MM.1S (cell line): Measurements from ENCODE around the gene SLC44A1.

Source experiments
- DNase-seq: peaks from one replicate; pipeline ENCODE4 v3.0.0-alpha.2; 2015
- H2AFZ ChIP-seq: fragments of 300-600 bp; sonication (generic); 2 replicates; pipeline ENCODE4 v1.6.0; 2016; ENCODE audit warnings: antibody characterized with exemption, low read length
- H3F3A ChIP-seq: fragments of 300-600 bp; sonication (generic); 2 replicates; pipeline ENCODE4 v1.6.1; 2016; ENCODE audit warnings: mild to moderate bottlenecking, antibody characterized with exemption, low read length, moderate library complexity, mixed read lengths; ENCODE audit not compliant: insufficient read depth
- H3K27ac ChIP-seq: fragments of 300-600 bp; sonication (generic); 2 replicates; pipeline ENCODE4 v1.5.1; 2016; ENCODE audit warnings: mild to moderate bottlenecking, low read length
- H3K27me3 ChIP-seq: fragments of 300-600 bp; sonication (generic); replicated peaks from 2 replicates; pipeline ENCODE4 v1.6.0; 2016; ENCODE audit warnings: low read length; ENCODE audit not compliant: insufficient read depth
- H3K36me3 ChIP-seq: fragments of 300-600 bp; sonication (generic); replicated peaks from 2 replicates; pipeline ENCODE4 v1.6.1; 2016; ENCODE audit warnings: mild to moderate bottlenecking, low read length, mixed read lengths; ENCODE audit not compliant: insufficient read depth
- H3K4me1 ChIP-seq: fragments of 300-600 bp; sonication (generic); 2 replicates; pipeline ENCODE4 v1.6.1; 2016; ENCODE audit warnings: low read length, mixed read lengths
- H3K4me2 ChIP-seq: fragments of 300-600 bp; sonication (generic); 2 replicates; pipeline ENCODE4 v1.6.0; 2016; ENCODE audit warnings: low read depth, low read length
- H3K4me3 ChIP-seq: fragments of 300-600 bp; sonication (generic); 2 replicates; pipeline ENCODE4 v1.5.1; 2016; ENCODE audit warnings: low read length, mixed read lengths
- H3K79me2 ChIP-seq: fragments of 300-600 bp; sonication (generic); 2 replicates; pipeline ENCODE4 v1.6.1; 2016; ENCODE audit warnings: mixed run types, low read length, mixed read lengths
- H3K9ac ChIP-seq: fragments of 300-600 bp; sonication (generic); 2 replicates; pipeline ENCODE4 v1.6.1; 2016; ENCODE audit warnings: low read length, mixed read lengths
- H3K9me2 ChIP-seq: fragments of 300-600 bp; sonication (generic); replicated peaks from 2 replicates; pipeline ENCODE4 v1.6.1; 2016; ENCODE audit warnings: mild to moderate bottlenecking, low read length, mixed read lengths; ENCODE audit not compliant: insufficient read depth
- H3K9me3 ChIP-seq: fragments of 300-600 bp; sonication (generic); replicated peaks from 2 replicates; pipeline ENCODE4 v1.6.1; 2016; ENCODE audit warnings: mild to moderate bottlenecking, low read length, mixed read lengths; ENCODE audit not compliant: insufficient read depth
- H4K20me1 ChIP-seq: fragments of 300-600 bp; sonication (generic); 2 replicates; pipeline ENCODE4 v1.6.1; 2016; ENCODE audit warnings: mild to moderate bottlenecking, low read length, moderate library complexity, mixed read lengths; ENCODE audit not compliant: insufficient read depth
- CTCF ChIP-seq: fragments of 300-600 bp; sonication (generic); IDR thresholded peaks from 2 replicates; pipeline ENCODE4 v1.5.1; 2016; ENCODE audit warnings: antibody characterized with exemption, low read length, mixed read lengths
- EZH2 ChIP-seq: fragments of 300-600 bp; sonication (generic); optimal IDR thresholded peaks from 2 replicates; pipeline ENCODE3; 2017; ENCODE audit warnings: low read depth, mild to moderate bottlenecking, antibody characterized with exemption, low read length, mixed read lengths
- EZH2phosphoT487 ChIP-seq: fragments of 300-600 bp; sonication (generic); IDR thresholded peaks from 2 replicates; pipeline ENCODE4 v1.6.1; 2018; ENCODE audit warnings: antibody characterized with exemption, low read length

SLC44A1 gene

GRCh38 chr9:105475302-105475701, 230.9 kb downstream of the SLC44A1 start:
- TF ChIP-seq EZH2phosphoT487, result no peak
- TF ChIP-seq CTCF, result peak; percentile 23
- Histone ChIP-seq H3K9me3 (no peaks in the 10 kb centered on the region), H3K36me3 (no peaks in the 10 kb centered on the region), H3K9ac (no peak overlapping the region), H3K4me2 (no peak overlapping the region), H3K27me3 (no peaks in the 10 kb centered on the region), H3K9me2 (no peaks in the 10 kb centered on the region), H3F3A (no peaks in the 10 kb centered on the region), H2AFZ (no peak overlapping the region), H3K27ac (no peak overlapping the region), H3K4me1 (no peaks in the 10 kb centered on the region), H4K20me1 (no peaks in the 10 kb centered on the region), H3K4me3 (no peak overlapping the region), H3K79me2 (no peaks in the 10 kb centered on the region)
- no peak for DNase-seq

- Histone ChIP-seq H4K20me1 (no peaks in the 10 kb centered on the region), H3K9ac (no peak overlapping the region), H3K4me1 (no peaks in the 10 kb centered on the region), H3K79me2 (no peaks in the 10 kb centered on the region), H3K4me3 (no peak overlapping the region), H3K4me2 (no peak overlapping the region), H3F3A (no peaks in the 10 kb centered on the region), H3K27me3 (no peaks in the 10 kb centered on the region), H2AFZ (no peak overlapping the region), H3K27ac (no peak overlapping the region), H3K9me2 (no peaks in the 10 kb centered on the region), H3K36me3 (no peaks in the 10 kb centered on the region), H3K9me3 (no peaks in the 10 kb centered on the region)
- no peak for DNase-seq
- TF ChIP-seq EZH2phosphoT487 (no peak), EZH2 (no peak), CTCF (no peak)
Measured at GRCh38 chr9:105479846-105480245, 235.4 kb downstream of the SLC44A1 start.

- no peaks in the 10 kb centered on the region for H3K4me1 ChIP-seq
- no peaks in the 10 kb centered on the region for H3K9me2 ChIP-seq
- H3K9me3 ChIP-seq, result no peaks in the 10 kb centered on the region
- no peak overlapping the region for H3K9ac ChIP-seq
- no peak overlapping the region for H3K4me2 ChIP-seq
- H3K36me3 ChIP-seq, result no peaks in the 10 kb centered on the region
- H3F3A ChIP-seq, result no peaks in the 10 kb centered on the region
- H4K20me1 ChIP-seq, result no peaks in the 10 kb centered on the region
- no peak overlapping the region for H2AFZ ChIP-seq
- TF ChIP-seq EZH2, result no peak
- TF ChIP-seq EZH2phosphoT487, result no peak
- no peak for TF ChIP-seq CTCF
- H3K27me3 ChIP-seq, result no peaks in the 10 kb centered on the region
- no peak overlapping the region for H3K27ac ChIP-seq
- no peaks in the 10 kb centered on the region for H3K79me2 ChIP-seq
- no peak overlapping the region for H3K4me3 ChIP-seq
- DNase-seq, result no peak
Measured at GRCh38 chr9:105483618-105484017, 239.2 kb downstream of the SLC44A1 start.

GRCh38 chr9:105484226-105484625, 239.8 kb downstream of the SLC44A1 start:
- Histone ChIP-seq H2AFZ (no peak overlapping the region), H4K20me1 (no peaks in the 10 kb centered on the region), H3K27ac (no peak overlapping the region), H3K9ac (no peak overlapping the region), H3K9me2 (no peaks in the 10 kb centered on the region), H3K4me1 (no peaks in the 10 kb centered on the region), H3K36me3 (no peaks in the 10 kb centered on the region), H3K4me2 (no peak overlapping the region), H3K9me3 (no peaks in the 10 kb centered on the region), H3K79me2 (no peaks in the 10 kb centered on the region), H3K27me3 (no peaks in the 10 kb centered on the region), H3K4me3 (no peak overlapping the region), H3F3A (no peaks in the 10 kb centered on the region)
- DNase-seq, result no peak
- no peak for TF ChIP-seq EZH2phosphoT487
- no peak for TF ChIP-seq EZH2
- TF ChIP-seq CTCF, result no peak
